ENCODE measurements around the gene RTKN. TPM values are rescaled to one million over a fixed set of nuclear protein-coding genes. Genes with fewer than 3 reads are reported as not detected.

RTKN gene
- total and polyA plus RNA-seq, 9 of the 15 experiments (the other 6 are each of a cell fraction or from before 2014, with no cell fraction given): 0.14 to 6.9 (median 3.6) TPM

GRCh38 chr2:74458132-74458937, 16.6 kb upstream of the RTKN start, which contains the start of gene WBP1 (continued):
- TF ChIP-seq CREB1 (IDR thresholded peaks at IDR 0.05) (peak; percentile 58; the same call in 1 of the 2 replicates), CREB1 (CRISPR knock-in tag; IDR thresholded peaks at IDR 0.05) (peak; percentile 71; the same call in 1 of the 2 replicates), NFIX (CRISPR knock-in tag; IDR thresholded peaks at IDR 0.05; ENCODE audit: low read depth) (no peak), KLF10 (CRISPR knock-in tag; IDR thresholded peaks at IDR 0.05) (no peak), KLF16 (IDR thresholded peaks at IDR 0.05) (no peak), FOXM1 (IDR thresholded peaks at IDR 0.05; ENCODE audit: low read depth) (peak; percentile 81), FOXM1 (CRISPR knock-in tag; IDR thresholded peaks at IDR 0.05; ENCODE audit: low read depth) (no peak), TRIM28 (IDR thresholded peaks at IDR 0.05) (no peak), MNT (conservative IDR thresholded peaks at IDR 0.05) (peak in 1 of 2 experiments; percentile 48; a peak in 2 of 4 replicates), ZNF407 (IDR thresholded peaks at IDR 0.05; ENCODE audit: low read depth) (no peak), ZNF41 (CRISPR knock-in tag; conservative IDR thresholded peaks at IDR 0.05) (no peak), RBM17 (IDR thresholded peaks at IDR 0.05; ENCODE audit: borderline replicate concordance, low read depth, low read length) (no peak), MCM3 (IDR thresholded peaks at IDR 0.05) (no peak), MTA3 (IDR thresholded peaks at IDR 0.05; ENCODE audit: borderline replicate concordance) (peak; percentile 45; the same call in 1 of the 2 replicates), BRD9 (IDR thresholded peaks at IDR 0.05; ENCODE audit: low read depth, partially characterized antibody) (no peak), ZKSCAN8 (CRISPR knock-in tag; IDR thresholded peaks at IDR 0.05) (no peak; the same call in 1 of the 2 replicates), ETS2 (tag; IDR thresholded peaks at IDR 0.05; ENCODE audit: borderline replicate concordance, poor library complexity, severe bottlenecking) (no peak)
- TF ChIP-seq, protein P1, sequence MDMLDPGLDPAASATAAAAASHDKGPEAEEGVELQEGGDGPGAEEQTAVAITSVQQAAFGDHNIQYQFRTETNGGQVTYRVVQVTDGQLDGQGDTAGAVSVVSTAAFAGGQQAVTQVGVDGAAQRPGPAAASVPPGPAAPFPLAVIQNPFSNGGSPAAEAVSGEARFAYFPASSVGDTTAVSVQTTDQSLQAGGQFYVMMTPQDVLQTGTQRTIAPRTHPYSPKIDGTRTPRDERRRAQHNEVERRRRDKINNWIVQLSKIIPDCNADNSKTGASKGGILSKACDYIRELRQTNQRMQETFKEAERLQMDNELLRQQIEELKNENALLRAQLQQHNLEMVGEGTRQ (CRISPR knock-in tag; IDR thresholded peaks at IDR 0.05): no peak

Measured in K562 (cell line).